ENCODE results near the gene PIN1.

GRCh38 chr19:9875031-9875627 lies 40.0 kb downstream of the PIN1 start:
- TF ChIP-seq CTCF (IDR thresholded peaks at IDR 0.05; ENCODE audit: poor library complexity, severe bottlenecking) = no peak
- TF ChIP-seq POLR2AphosphoS5 (IDR thresholded peaks at IDR 0.05) = no peak
